Hepatocyte (in vitro differentiated cells): ENCODE results near the gene ATAD1. TPM values are rescaled to one million over a fixed set of nuclear protein-coding genes. Genes with fewer than 3 reads are reported as not detected.

Experiments
- DNase-seq: peaks from one replicate; pipeline ENCODE4 v3.0.0-alpha.2; 2016; ENCODE audit warnings: low spot score
- H2AFZ ChIP-seq: fragments of 200-600 bp; sonication (generic); 2 replicates; pipeline ENCODE4 v1.6.0; 2016; ENCODE audit warnings: antibody characterized with exemption, mild to moderate bottlenecking
- H3K27ac ChIP-seq: fragments of 200-600 bp; sonication (generic); 2 replicates; pipeline ENCODE4 v1.5.1; 2016; ENCODE audit warnings: mild to moderate bottlenecking
- H3K27me3 ChIP-seq: fragments of 200-600 bp; sonication (generic); 2 replicates; pipeline ENCODE4 v1.6.1; 2016
- H3K36me3 ChIP-seq: fragments of 200-600 bp; sonication (generic); replicated peaks from 2 replicates; pipeline ENCODE4 v1.5.1; 2016; ENCODE audit warnings: low read depth; ENCODE audit not compliant: insufficient read depth
- H3K4me1 ChIP-seq: fragments of 200-600 bp; sonication (generic); 2 replicates; pipeline ENCODE4 v1.5.1; 2016; ENCODE audit warnings: mild to moderate bottlenecking, moderate library complexity; ENCODE audit not compliant: insufficient read depth
- H3K4me2 ChIP-seq: fragments of 200-600 bp; sonication (generic); 2 replicates; pipeline ENCODE4 v1.6.0; 2016
- H3K4me3 ChIP-seq: fragments of 200-600 bp; sonication (generic); 2 replicates; pipeline ENCODE4 v1.5.1; 2016; ENCODE audit warnings: mild to moderate bottlenecking
- H3K79me2 ChIP-seq: fragments of 200-600 bp; sonication (generic); 2 replicates; pipeline ENCODE4 v1.6.0; 2017; ENCODE audit warnings: mild to moderate bottlenecking
- H3K9me2 ChIP-seq: fragments of 200-600 bp; sonication (generic); replicated peaks from 2 replicates; pipeline ENCODE4 v1.6.0; 2017; ENCODE audit warnings: mild to moderate bottlenecking; ENCODE audit not compliant: insufficient read depth
- H3K9me3 ChIP-seq: fragments of 200-600 bp; sonication (generic); 2 replicates; pipeline ENCODE4 v1.5.1; 2016; ENCODE audit warnings: low read depth, mild to moderate bottlenecking
- H4K20me1 ChIP-seq: fragments of 200-600 bp; sonication (generic); 2 replicates; pipeline ENCODE4 v1.6.0; 2016; ENCODE audit warnings: mild to moderate bottlenecking; ENCODE audit not compliant: insufficient read depth, poor library complexity, severe bottlenecking
- EZH2 ChIP-seq: fragments of 200-600 bp; sonication (generic); IDR thresholded peaks from 2 replicates; pipeline ENCODE4 v1.6.1; 2016; ENCODE audit warnings: antibody characterized with exemption, mild to moderate bottlenecking, borderline replicate concordance
- EZH2phosphoT487 ChIP-seq: fragments of 200-600 bp; sonication (generic); IDR thresholded peaks from one replicate; pipeline ENCODE4 v1.6.1; 2018; ENCODE audit warnings: antibody characterized with exemption, mild to moderate bottlenecking, low read depth, moderate library complexity; ENCODE audit not compliant: unreplicated experiment, severe bottlenecking
- WGBS: methylation state at CpG from one replicate; pipeline ENCODE4 v1.1.6; 2016; ENCODE audit warnings: low lambda C conversion rate; ENCODE audit errors: missing lambda C conversion rate; 5-methylcytosine and 5-hydroxymethylcytosine counted together
- polyA plus RNA-seq: library from polyadenylated mRNA; unstranded; fragments of >200 nt; fragmentation: Nextera tagmentation; extraction: Ambion mirVana; gene quantifications from 2 replicates; pipeline ENCODE4 v1.2.1, GENCODE V29; 2016
- total RNA-seq: library from RNA; depleted of rRNA; stranded (reverse); fragments of >200 nt; gene quantifications from 2 replicates; pipeline ENCODE4 v1.2.3, GENCODE V29; 2014
- TF ChIP-seq, protein P1 (sequence below): fragments of 200-600 bp; sonication (generic); IDR thresholded peaks from 2 replicates; pipeline ENCODE4 v1.5.1; 2016; ENCODE audit warnings: antibody characterized with exemption, mild to moderate bottlenecking; ENCODE audit not compliant: poor library complexity

Gene ATAD1
- total and polyA plus RNA-seq, 2 experiments from 2014 or later = 33.4 to 50.7 TPM

DNA sequence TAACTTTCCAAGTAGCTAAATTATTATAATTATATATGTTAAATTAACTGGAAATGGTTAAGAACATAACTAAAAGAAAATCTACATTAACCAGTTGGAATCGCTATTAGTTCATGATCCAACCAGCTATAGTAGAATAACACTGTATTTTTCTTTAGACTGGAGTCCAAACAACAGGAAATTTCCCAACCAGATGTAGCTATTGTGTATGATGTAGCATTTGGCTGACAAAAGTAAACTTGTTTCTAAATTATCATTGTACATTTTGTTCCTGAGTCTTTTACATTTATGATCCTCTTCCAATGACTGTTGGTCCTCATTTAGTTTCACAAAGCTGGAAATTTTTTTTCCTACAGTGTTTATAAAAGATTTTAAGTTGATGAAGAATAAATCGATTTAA, 96.2 kb downstream of the ATAD1 start:
- WGBS = 100% methylated on average over 2 of the region's 2 CpGs
- TF ChIP-seq, protein P1, sequence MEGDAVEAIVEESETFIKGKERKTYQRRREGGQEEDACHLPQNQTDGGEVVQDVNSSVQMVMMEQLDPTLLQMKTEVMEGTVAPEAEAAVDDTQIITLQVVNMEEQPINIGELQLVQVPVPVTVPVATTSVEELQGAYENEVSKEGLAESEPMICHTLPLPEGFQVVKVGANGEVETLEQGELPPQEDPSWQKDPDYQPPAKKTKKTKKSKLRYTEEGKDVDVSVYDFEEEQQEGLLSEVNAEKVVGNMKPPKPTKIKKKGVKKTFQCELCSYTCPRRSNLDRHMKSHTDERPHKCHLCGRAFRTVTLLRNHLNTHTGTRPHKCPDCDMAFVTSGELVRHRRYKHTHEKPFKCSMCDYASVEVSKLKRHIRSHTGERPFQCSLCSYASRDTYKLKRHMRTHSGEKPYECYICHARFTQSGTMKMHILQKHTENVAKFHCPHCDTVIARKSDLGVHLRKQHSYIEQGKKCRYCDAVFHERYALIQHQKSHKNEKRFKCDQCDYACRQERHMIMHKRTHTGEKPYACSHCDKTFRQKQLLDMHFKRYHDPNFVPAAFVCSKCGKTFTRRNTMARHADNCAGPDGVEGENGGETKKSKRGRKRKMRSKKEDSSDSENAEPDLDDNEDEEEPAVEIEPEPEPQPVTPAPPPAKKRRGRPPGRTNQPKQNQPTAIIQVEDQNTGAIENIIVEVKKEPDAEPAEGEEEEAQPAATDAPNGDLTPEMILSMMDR = no peak
- TF ChIP-seq EZH2 = no peak
- TF ChIP-seq EZH2phosphoT487 = no peak
- no peaks in the 10 kb centered on the region for H3K9me3 ChIP-seq

GRCh38 chr10:87720665-87721064, 97.4 kb downstream of the ATAD1 start:
- WGBS = 96% methylated on average over 1 of the region's 1 CpG
- Histone ChIP-seq H3K27ac (no peak overlapping the region), H3K4me2 (no peak overlapping the region)

More for the DNA sequence above, 96.2 kb downstream of the ATAD1 start:
- no peaks in the 10 kb centered on the region for H3K36me3 ChIP-seq
- no peaks in the 10 kb centered on the region for H3K79me2 ChIP-seq
- no peak overlapping the region for H3K4me2 ChIP-seq
- no peak overlapping the region for H3K27ac ChIP-seq
- no peak for DNase-seq
- H3K9me2 ChIP-seq = no peaks in the 10 kb centered on the region
- no peaks in the 10 kb centered on the region for H3K27me3 ChIP-seq
- no peaks in the 10 kb centered on the region for H4K20me1 ChIP-seq
- no peak overlapping the region for H3K4me3 ChIP-seq
- H3K4me1 ChIP-seq = peaks cover 10% of the 10 kb centered on the region
- no peak overlapping the region for H2AFZ ChIP-seq

DNA sequence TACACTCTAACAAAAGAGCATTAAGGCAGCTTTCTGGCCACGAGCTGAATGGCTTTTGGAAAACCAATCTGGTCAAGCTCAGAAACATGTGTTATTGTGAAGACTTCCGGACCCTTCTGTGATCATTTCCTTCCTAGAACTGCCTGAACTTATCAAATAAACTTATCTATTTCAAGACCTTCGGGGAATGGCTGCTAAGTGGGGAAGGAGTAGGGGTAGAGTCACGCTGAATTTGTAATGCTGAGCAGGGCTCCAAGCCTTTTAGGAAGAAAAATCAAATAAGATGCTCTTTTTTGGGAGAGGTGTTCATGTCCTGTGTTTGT, 101.7 kb downstream of the ATAD1 start:
- Histone ChIP-seq H3K27me3 (no peaks in the 10 kb centered on the region), H3K27ac (no peak overlapping the region), H3K9me2 (no peaks in the 10 kb centered on the region), H3K4me1 (peaks cover 5% of the 10 kb centered on the region), H3K4me2 (no peak overlapping the region), H3K9me3 (no peaks in the 10 kb centered on the region), H4K20me1 (no peaks in the 10 kb centered on the region), H2AFZ (no peak overlapping the region), H3K4me3 (no peak overlapping the region), H3K36me3 (no peaks in the 10 kb centered on the region), H3K79me2 (no peaks in the 10 kb centered on the region)
- no peak for TF ChIP-seq EZH2phosphoT487
- no peak for TF ChIP-seq EZH2
- TF ChIP-seq, protein P1 = no peak
- no peak for DNase-seq
- 86% methylated on average over 4 of the region's 4 CpGs for WGBS

More at GRCh38 chr10:87720665-87721064, 97.4 kb downstream of the ATAD1 start:
- Histone ChIP-seq H4K20me1 (no peaks in the 10 kb centered on the region), H2AFZ (no peak overlapping the region), H3K4me3 (no peak overlapping the region), H3K9me2 (no peaks in the 10 kb centered on the region), H3K79me2 (no peaks in the 10 kb centered on the region), H3K9me3 (no peaks in the 10 kb centered on the region), H3K27me3 (no peaks in the 10 kb centered on the region), H3K36me3 (no peaks in the 10 kb centered on the region), H3K4me1 (peaks cover 10% of the 10 kb centered on the region)
- TF ChIP-seq EZH2phosphoT487 = no peak
- TF ChIP-seq, protein P1 = no peak
- TF ChIP-seq EZH2 = no peak
- DNase-seq = no peak
